Posterior cingulate gyrus (tissue), 11 donors: ENCODE measurements around the gene SLC38A1.
A peak's percentile ranks its signal among the peaks of the same experiment; 100 is the strongest.
"Not testable (repeated sequence)": the region's sequence is repeated elsewhere in the genome, so short reads cannot be mapped to it uniquely, and the experiment has no call there.

Experiments used
- DNase-seq, 10 donors: peaks; one replicate each; pipeline versions ENCODE4 v3.0.0 to v3.0.0-alpha.2; 2020 to 2021; ENCODE audit warnings: mixed read lengths in 3 of 10
- intact Hi-C: fragments of 100-400 bp; cut with DNase I; formaldehyde crosslinking; loops from one replicate; pipeline ENCODE4 v1.15.1; 2023

SLC38A1 gene

DNA sequence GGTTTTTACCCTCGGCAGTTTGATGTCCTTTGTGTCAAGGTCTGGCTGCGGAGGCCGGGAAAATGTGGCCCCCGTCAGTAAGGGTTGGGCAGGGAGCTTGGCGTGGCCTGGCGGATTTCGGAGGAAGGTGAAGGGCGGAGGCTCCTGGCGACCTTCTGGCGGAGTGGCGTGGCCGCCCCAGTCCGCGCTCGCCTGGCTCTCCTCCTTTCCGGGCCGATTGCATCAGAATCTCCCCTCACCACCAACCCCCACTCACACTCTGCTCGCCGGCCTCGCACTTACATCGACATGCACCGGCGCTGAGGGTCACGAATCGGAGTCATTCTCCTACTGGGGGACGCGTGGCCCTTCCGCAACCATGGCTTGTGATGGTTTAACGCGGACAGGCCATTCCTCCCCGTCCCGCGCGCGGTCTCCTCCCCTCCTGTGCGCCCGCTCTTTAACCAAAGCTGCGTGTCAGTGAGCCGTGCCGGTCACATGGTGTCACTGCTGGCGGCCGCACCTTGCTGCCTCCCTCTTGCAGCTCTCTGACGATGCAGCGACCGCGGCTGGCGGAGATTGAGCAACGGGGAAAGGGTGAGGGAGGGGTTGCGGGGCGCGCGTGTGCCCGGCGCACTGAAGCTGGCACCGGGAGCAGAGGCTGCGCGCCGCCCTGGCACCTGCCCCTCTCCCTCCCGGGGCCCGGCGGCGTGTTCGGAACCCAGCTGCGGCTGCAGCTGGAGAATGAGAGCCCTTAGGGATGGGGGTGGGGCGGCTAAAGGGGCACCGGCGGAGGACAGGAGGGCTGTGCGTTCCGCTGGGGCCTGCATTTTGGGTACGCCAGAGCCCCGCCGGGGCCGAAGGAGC is at the start of gene SLC38A1:
Gene SLC38A1, minus strand, starts transcription at position 461 of the 846 bp plus-strand sequence. CDS start 29,243 bp downstream, outside the sequence.
- intact Hi-C loops, result no loop called here
- peak; percentile 52 to 97 (median 84) for DNase-seq

DNA sequence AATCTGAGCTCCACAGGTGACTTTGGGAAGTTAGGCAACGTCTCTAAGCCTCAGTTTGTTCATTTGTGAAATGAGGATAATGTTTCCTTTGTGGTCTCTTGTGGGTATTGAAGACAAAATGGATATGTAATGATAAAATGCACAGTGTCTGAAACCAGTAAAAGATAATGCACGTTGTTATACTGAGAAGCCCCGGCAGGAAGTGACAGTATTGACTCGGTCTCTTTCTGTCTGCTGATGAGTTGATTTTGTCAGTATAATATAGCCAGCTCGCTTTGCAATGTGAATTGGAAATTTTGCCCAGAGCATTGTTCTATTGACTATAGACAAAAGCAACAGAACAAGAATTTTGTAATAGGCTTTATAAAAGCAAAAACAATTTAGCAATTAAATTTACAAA is 49.2 kb upstream of the SLC38A1 start:
- intact Hi-C loops, result no loop called here
- no peak for DNase-seq

DNA sequence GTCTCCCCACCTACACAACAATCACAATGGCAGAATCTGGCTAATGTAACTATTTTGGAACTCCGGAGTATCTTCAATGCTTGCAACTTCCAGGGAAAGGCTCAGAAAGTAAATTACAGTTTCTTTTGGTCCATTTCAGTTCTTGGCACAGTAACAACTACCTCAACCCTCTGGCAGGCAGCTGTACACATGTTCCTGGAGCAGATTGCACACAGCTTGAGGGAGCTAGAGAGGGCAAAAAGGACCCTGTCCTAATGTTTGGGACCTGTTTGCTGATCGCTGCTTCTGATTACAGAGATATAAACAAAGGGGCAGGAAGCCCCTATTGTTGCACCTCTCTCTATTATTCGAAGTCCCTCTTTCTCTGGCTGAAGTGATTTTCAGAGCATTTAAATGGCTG is 35.2 kb upstream of the SLC38A1 start:
- DNase-seq, result no peak
- intact Hi-C loops, result no loop called here

DNA sequence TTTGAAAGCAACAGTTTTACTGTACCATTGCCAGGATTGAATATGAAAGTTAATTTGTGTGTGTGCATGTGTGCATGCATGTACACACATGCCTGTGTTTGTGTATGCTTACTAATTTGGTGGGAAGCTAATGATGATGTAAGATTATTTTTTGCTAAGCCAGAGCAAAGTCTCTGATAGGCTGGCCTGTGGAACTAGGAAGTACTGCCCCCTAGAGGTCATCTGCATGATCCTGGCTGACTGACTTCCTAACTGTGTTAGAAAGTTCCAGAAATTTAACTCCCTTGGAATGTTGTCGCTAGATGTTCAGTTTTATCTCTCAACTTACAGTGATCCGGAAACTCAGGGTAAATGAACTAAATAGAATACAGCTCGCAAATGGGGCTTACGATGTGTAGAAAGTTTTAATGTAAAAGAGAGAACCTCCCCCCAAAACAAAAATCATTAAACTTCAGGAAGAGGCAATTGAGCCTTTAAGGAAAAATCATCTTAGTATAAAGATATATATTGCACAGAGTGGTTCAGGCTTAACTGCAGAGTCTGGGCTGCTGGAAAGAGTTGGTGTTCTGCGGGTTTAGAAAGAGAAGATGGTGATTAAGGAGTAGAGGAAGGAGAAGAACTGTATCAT is 34.3 kb upstream of the SLC38A1 start:
- peak in 3 of 10 donors; percentile 8 to 42 (median 19) for DNase-seq
- intact Hi-C loops, result loop anchor here (2.0 kb wide), 1 partner anchor 178 kb away; no protein-coding TSS in a partner anchor

DNA sequence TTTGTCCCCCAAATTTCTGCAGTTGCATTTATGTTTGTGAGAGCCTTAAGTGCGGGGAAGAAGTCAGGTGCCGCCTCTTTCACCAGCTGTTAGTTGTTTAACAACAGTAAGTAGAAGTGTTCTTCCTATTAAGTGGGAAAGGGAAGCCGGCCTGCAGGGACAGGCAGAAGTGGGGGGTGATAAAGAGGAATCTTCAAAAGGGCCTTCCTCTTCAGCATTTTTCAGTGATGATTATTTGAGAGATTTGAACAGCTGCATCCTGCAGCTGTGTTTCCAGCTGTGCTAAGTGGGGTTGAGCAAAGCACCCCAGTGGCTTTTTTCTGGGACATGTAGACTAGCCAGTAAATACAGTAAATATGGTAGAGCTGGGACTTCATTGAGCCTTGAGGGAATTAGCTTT is 32.1 kb upstream of the SLC38A1 start:
- intact Hi-C loops, result no loop called here

DNA sequence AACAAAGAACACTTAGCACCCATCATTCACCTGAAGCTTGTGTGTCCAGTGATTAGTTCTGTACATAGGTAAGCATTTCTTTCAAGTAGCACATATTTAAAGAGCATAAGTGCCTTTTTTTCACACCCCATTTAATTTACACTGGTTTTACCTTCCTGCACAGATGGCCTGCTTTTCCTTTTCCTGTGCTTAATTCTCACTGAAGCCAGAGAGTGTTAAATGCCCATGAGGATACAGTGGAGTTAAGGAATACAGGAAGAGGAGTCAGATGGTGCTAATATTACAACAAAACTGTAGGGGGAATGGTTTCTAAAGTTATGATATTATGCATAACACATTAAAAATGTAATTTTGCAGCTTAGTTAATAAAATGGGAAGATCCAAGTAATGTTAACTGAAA is 31.0 kb upstream of the SLC38A1 start:
- intact Hi-C loops, result no loop called here
- DNase-seq, result no peak

More for the DNA sequence above, 32.1 kb upstream of the SLC38A1 start:
- DNase-seq, result no peak

DNA sequence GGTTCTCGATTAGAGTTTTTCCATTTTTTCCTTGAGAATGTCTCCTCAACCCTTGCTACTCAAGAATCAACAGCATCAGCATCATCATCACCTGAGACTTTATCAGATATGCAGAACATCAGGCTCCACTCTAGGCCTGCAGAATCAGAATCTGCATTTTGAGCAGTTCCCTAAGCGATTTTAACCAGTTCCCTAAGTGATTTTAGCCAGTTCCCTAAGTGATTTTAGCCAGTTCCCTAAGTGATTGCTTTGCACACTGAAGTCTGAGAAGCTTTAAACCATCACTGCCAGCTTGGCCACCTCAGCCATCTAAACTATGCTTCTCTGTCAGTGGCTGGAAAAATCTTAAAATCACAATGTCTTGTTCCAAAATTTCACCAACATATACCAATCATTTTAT is 29.4 kb upstream of the SLC38A1 start:
- intact Hi-C loops, result no loop called here
- no peak for DNase-seq

DNA sequence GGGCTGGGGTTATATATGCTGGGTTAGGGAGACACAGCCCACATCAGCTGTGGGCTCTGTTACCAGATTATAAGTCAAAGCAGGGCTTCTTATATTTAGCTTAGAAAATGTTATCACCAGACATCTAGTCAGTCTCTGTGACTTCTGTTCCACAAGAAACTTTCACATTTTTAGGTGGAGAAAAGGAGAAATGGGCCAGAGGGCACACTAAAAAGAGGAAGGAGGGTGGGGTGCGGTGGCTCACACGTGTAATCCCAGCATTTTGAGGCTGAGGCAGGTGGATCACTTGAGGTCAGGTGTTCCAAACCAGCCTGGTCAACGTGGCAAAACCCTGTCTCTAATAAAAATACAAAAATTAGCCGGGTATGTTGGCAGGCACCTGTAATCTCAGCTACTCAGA is 28.0 kb upstream of the SLC38A1 start:
- DNase-seq, result no peak
- intact Hi-C loops, result no loop called here

DNA sequence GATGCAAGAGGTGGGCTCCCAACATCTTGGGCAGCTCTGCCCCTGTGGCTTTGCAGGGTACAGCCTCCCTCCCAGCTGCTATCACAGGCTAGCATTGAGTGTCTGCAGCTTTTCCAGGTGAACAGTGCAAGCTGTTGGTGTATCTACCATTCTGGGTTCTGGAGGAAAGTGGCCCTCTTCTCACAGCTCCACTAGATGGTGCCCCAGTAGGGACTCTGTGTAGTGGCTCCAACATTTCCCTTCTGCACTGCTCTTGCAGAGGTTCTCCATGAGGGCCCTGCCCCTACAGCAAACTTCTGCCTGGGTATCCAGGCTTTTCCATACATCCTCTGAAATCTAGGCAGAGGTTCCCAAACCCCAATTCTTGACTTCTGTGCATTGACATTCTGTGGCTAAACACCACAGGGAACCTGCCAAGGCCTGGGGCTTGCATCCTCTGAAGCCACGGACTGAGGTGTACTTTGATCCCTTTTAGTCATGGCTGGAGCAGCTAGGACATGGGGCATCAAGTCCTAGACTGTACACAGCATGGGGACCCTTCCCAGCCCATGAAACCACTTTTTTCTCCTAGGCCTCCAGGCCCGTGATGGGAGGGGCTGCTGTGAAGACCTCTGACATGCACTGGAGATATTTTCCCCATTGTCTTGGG is 24.0 kb upstream of the SLC38A1 start:
- intact Hi-C loops, result no loop called here
- no peak for DNase-seq

DNA sequence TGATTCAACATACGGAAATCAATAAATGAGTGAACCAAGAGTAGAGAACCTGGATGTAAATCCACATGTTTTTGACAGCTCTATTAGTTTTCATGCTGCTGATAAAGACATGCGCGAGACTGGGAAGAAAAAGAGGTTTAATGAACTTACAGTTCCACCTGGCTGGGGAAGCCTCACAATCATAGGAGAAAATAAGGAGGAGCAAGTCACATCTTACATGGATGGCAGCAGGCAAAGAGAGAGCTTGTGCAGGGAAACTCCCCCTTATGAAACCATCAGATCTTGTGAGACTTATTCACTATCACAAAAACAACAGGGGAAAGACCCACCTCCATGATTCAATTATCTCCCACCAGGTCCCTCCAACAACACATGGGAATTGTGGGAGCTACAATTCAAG is 23.1 kb upstream of the SLC38A1 start:
- intact Hi-C loops, DNase-seq: not testable (repeated sequence)

DNA sequence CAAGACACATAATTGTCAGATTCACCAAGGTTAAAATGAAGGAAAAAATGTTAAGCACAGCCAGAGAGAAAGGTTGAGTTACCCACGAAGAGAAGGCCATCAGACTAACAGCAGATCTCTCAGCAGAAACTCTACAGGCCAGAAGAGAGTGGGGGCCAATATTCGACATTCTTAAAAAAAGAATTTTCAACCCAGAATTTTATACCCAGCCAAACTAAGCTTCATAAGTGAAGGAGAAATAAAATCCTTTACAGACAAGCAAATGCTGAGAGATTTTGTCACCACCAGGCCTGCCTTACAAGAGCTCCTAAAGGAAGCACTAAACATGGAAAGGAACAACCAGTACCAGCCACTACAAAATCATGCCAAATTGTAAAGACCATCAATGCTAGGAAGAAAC is 16.3 kb upstream of the SLC38A1 start:
- intact Hi-C loops, DNase-seq: not testable (repeated sequence)

DNA sequence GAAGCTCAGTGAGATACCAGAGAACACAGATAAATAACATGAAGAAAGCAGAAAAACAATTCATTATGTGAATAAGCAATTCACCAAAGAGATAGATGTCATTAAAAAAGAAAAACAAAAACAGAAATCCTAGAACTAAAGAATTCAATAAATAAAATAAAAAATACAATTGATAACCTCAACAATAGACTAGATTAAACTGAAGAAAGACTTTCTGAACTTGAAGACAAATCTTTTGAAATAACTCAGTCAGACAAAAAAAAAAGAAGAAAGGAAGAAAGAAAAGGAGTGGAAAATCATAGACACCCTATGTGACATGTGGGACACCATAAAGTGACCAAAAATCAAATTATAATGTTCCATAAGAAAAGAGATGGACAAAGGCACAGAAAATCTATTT is 14.0 kb upstream of the SLC38A1 start:
- no peak for DNase-seq
- intact Hi-C loops, result no loop called here

DNA sequence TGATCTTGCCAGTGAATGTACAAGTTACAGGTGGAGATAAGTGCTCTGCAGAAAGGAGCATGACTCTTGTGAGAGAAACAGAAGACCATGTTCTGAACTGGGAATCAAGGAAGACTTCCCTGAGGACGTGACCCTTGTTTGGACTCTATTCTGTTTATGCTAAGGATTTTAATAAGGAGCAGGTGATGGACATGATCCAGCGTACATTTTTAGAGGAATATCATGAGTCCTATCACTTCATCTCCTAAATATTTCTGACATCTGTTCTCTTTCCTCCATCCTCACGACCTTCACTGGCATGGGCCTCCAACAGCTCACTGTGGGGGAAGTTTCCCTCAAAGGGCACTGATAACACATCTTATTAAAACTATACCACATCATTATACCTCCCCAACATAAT is 7.9 kb upstream of the SLC38A1 start:
- intact Hi-C loops, result no loop called here
- DNase-seq, result no peak

DNA sequence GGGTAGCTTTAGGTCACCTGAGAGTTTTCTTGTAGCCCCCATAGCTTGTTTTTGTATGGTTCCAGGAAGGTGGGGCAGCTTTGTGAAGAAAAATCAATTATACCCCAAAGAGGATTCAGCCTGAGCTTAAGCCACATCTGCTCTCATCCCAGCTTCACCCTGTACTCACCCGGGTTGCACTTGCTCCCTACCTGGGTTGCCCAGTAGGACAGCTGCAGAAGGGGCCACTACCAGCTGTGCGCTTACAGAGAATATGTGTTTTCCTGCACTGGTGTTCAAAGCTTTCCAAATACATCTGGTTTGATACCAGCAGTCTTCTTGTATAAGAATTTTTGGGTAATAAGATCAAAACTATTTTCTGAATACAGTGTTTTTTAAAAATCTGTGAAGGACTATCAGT is 3.0 kb upstream of the SLC38A1 start:
- no peak for DNase-seq
- intact Hi-C loops, result no loop called here

DNA sequence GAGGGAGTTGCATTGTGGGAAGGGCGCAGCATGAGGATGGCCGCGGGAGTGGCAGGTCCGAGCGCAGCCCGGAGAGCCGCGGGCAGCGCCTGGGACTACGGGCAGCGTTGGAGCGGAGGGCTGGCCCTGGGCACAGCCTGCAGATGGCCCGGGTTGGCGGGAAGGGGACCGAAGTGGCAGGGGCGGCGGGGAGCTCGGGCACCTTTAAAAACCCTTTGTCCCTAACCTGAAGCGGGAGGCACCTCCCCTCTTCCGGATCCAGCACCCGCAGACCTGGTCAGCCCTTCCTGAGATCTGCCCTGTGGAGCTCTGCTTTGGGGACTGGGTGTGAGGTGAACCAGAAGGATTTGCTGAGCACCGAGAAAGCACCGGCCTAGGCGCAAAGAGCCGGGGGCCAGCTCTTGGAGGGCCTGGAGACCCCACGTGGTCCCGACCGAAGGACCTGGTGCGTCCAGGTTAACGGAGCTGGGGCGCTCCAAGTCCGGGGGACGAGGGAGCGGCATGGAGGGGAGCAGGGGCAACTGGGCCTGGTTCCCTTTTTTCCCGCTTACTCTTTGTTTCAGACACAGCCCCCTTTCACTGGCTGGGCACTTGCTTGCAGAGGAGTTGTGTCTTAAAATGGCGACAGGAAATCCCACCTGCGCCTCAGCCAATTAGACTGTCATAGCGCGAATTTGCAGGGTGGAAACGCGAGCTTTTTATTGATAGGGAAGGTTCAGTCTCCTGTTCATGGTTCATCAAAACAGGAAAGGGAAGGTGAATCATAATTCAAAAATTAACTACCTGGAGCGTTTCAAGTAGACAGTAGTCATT is 792 bp upstream of the SLC38A1 start:
- peak in 5 of 10 donors; percentile 9 to 83 (median 30) for DNase-seq

DNA sequence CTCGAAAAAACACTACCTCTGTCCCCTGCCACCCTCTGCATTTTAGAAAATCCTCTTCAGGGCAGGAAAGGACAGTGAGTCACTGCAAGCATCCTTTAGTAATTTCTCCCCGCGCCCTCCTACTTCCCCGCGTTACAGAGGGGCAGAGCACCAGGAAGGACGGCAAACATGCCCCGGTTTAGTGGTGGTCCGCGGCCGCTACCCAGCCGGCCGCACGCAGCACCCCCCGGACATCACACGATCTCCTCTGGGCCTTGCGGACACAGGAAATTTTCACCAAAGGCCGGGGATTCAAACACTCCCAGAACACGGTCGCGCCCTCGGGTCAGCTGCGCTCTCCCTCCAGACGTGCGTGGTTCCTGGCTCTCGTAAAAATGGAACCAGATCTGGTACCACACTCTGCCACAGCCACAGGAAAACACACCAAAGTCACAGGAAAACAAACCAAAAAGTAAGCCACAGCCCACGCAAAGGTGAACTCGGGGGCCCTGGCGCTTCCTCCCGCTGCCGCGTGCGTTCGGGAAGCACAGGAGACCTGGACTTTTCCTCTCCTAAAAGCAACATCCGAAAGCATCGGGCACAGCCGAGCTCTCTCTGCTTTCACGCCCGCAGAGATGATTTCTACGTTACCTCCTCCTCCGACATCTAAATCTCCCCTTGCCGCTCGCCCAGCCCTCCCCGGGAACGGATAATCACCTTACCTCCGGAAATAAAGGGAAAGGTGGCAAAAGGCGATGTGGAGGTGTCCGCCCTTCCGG is 839 bp downstream of the SLC38A1 start:
- intact Hi-C loops, result no loop called here
- DNase-seq, result peak in 5 of 10 donors; percentile 9 to 83 (median 19)

More for the DNA sequence above, 792 bp upstream of the SLC38A1 start:
- intact Hi-C loops, result no loop called here

DNA sequence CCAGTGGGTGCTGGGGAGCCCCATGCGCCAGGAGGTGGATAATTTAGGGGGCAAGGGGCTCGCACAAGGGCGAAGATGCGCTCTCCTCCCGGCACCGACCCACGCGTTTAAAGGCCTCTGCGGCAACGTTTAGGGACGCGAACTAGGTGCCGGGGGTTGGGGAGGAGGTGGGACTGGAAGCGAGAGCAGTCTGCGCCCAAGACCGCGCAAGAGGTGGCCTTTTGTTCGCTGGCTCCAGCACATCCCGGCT is 1.3 kb downstream of the SLC38A1 start:
- intact Hi-C loops, result no loop called here

DNA sequence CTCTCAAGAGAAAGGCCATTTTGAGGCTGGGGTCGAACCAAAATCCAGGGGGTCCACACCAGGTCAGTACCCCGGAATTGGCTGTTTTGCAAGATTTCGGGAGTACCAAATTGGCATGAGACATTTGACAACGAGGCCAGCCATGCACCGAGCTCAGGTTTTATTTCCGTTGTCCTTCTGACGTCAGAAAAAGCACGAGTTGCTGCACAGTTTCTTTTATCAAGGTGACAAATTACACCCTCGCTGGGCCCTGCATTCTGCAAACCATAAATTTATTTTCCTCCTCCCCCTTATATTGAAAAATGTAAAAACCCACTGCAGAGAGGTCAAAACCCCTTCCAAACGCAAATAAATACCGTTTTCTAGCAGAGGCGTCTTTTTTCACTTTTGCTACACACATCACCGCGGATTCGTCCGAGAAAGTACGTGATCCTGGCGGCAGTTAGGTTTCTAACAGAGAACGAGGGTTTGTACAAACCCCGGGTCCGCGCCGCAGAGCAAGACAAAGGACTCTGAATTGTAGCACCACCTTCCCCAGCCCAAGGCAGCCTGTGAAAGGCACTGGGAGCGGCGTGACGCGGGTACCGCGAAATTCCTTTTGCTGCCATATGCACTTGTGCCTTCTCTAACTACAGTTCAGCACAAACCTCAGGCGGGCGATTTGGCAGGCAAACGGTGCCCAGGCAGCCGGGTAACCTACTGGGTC is 1.8 kb downstream of the SLC38A1 start:
- DNase-seq, result peak; percentile 18 to 94 (median 66)
- intact Hi-C loops, result no loop called here

More for the DNA sequence above, 1.3 kb downstream of the SLC38A1 start:
- DNase-seq, result no peak

DNA sequence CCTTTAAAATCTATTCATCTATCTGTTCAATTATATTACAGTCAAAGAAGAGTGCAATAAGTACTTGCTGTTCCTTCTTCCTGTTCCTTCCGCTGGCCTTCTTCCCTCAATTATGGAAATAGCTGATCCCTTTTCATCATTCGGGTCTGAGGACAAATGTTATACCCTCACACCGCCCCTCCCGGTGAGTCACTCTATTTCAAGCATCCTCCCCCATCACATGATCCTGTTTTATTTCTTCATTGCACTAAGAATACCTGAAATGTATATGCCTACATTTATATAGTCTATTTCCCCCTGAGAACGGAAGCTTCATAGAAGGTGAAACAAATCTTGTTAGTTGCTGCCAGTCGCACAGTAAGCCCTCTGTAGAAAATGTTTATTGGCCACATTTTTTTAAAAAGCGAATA is 2.5 kb downstream of the SLC38A1 start:
- intact Hi-C loops, result no loop called here
- no peak for DNase-seq
